ENCODE measurements around the gene KRT4. TPM values are rescaled to one million over a fixed set of nuclear protein-coding genes. Genes with fewer than 3 reads are reported as not detected.

KRT4 gene
- total and polyA plus RNA-seq, 2 experiments from 2014 or later: not detected

- Mint-ChIP-seq H3K4me3 (no peak overlapping the region), H3K4me1 (no peaks in the 10 kb centered on the region), H3K27me3 (ENCODE audit: insufficient read depth, low read depth, poor library complexity) (peaks cover 2% of the 10 kb centered on the region), H3K27ac (no peak overlapping the region), H3K9me3 (no peaks in the 10 kb centered on the region), H3K36me3 (ENCODE audit: low read depth) (no peaks in the 10 kb centered on the region)
- no peak for ATAC-seq
- Histone ChIP-seq H3K27ac (ENCODE audit: low read depth) (no peak overlapping the region), H3K4me1 (ENCODE audit: insufficient read depth) (no peaks in the 10 kb centered on the region), H3K79me2 (replicated peaks; ENCODE audit: insufficient read depth) (no peaks in the 10 kb centered on the region), H3K36me3 (ENCODE audit: insufficient read depth) (no peaks in the 10 kb centered on the region), H3K9me2 (ENCODE audit: insufficient read depth) (peaks cover 6% of the 10 kb centered on the region; the same call in 1 of the 2 replicates), H3K27me3 (ENCODE audit: insufficient read depth) (no peaks in the 10 kb centered on the region), H3F3A (replicated peaks; ENCODE audit: low read depth) (no peaks in the 10 kb centered on the region), H4K20me1 (replicated peaks; ENCODE audit: insufficient read depth) (no peaks in the 10 kb centered on the region), H2AFZ (no peak overlapping the region), H3K4me3 (no peak overlapping the region), H3K4me2 (no peak overlapping the region)
- no peak for DNase-seq (ENCODE audit: low spot score)
- TF ChIP-seq STAT1 (IDR thresholded peaks at IDR 0.05; ENCODE audit: unreplicated experiment) (no peak), POLR2AphosphoS5 (IDR thresholded peaks at IDR 0.05; ENCODE audit: low read depth) (no peak), EZH2phosphoT487 (IDR thresholded peaks at IDR 0.05; ENCODE audit: unreplicated experiment) (no peak), NANOG (IDR thresholded peaks at IDR 0.05; ENCODE audit: borderline replicate concordance) (no peak), ZNF114 (CRISPR knock-in tag; IDR thresholded peaks at IDR 0.05) (no peak), JUNB (IDR thresholded peaks at IDR 0.05; ENCODE audit: unreplicated experiment) (no peak), EZH2 (IDR thresholded peaks at IDR 0.05; ENCODE audit: low read depth, unreplicated experiment) (no peak), CREB1 (CRISPR knock-in tag; IDR thresholded peaks at IDR 0.05; ENCODE audit: low read depth) (no peak), ZNF331 (CRISPR knock-in tag; IDR thresholded peaks at IDR 0.05; ENCODE audit: low read depth) (no peak)
- TF ChIP-seq, protein P1, sequence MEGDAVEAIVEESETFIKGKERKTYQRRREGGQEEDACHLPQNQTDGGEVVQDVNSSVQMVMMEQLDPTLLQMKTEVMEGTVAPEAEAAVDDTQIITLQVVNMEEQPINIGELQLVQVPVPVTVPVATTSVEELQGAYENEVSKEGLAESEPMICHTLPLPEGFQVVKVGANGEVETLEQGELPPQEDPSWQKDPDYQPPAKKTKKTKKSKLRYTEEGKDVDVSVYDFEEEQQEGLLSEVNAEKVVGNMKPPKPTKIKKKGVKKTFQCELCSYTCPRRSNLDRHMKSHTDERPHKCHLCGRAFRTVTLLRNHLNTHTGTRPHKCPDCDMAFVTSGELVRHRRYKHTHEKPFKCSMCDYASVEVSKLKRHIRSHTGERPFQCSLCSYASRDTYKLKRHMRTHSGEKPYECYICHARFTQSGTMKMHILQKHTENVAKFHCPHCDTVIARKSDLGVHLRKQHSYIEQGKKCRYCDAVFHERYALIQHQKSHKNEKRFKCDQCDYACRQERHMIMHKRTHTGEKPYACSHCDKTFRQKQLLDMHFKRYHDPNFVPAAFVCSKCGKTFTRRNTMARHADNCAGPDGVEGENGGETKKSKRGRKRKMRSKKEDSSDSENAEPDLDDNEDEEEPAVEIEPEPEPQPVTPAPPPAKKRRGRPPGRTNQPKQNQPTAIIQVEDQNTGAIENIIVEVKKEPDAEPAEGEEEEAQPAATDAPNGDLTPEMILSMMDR (conservative IDR thresholded peaks at IDR 0.05; ENCODE audit: low read depth in 2 of 2): no peak
- TF ChIP-seq, protein P2, sequence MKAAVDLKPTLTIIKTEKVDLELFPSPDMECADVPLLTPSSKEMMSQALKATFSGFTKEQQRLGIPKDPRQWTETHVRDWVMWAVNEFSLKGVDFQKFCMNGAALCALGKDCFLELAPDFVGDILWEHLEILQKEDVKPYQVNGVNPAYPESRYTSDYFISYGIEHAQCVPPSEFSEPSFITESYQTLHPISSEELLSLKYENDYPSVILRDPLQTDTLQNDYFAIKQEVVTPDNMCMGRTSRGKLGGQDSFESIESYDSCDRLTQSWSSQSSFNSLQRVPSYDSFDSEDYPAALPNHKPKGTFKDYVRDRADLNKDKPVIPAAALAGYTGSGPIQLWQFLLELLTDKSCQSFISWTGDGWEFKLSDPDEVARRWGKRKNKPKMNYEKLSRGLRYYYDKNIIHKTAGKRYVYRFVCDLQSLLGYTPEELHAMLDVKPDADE (IDR thresholded peaks at IDR 0.05): no peak
- TF ChIP-seq, protein P3, sequence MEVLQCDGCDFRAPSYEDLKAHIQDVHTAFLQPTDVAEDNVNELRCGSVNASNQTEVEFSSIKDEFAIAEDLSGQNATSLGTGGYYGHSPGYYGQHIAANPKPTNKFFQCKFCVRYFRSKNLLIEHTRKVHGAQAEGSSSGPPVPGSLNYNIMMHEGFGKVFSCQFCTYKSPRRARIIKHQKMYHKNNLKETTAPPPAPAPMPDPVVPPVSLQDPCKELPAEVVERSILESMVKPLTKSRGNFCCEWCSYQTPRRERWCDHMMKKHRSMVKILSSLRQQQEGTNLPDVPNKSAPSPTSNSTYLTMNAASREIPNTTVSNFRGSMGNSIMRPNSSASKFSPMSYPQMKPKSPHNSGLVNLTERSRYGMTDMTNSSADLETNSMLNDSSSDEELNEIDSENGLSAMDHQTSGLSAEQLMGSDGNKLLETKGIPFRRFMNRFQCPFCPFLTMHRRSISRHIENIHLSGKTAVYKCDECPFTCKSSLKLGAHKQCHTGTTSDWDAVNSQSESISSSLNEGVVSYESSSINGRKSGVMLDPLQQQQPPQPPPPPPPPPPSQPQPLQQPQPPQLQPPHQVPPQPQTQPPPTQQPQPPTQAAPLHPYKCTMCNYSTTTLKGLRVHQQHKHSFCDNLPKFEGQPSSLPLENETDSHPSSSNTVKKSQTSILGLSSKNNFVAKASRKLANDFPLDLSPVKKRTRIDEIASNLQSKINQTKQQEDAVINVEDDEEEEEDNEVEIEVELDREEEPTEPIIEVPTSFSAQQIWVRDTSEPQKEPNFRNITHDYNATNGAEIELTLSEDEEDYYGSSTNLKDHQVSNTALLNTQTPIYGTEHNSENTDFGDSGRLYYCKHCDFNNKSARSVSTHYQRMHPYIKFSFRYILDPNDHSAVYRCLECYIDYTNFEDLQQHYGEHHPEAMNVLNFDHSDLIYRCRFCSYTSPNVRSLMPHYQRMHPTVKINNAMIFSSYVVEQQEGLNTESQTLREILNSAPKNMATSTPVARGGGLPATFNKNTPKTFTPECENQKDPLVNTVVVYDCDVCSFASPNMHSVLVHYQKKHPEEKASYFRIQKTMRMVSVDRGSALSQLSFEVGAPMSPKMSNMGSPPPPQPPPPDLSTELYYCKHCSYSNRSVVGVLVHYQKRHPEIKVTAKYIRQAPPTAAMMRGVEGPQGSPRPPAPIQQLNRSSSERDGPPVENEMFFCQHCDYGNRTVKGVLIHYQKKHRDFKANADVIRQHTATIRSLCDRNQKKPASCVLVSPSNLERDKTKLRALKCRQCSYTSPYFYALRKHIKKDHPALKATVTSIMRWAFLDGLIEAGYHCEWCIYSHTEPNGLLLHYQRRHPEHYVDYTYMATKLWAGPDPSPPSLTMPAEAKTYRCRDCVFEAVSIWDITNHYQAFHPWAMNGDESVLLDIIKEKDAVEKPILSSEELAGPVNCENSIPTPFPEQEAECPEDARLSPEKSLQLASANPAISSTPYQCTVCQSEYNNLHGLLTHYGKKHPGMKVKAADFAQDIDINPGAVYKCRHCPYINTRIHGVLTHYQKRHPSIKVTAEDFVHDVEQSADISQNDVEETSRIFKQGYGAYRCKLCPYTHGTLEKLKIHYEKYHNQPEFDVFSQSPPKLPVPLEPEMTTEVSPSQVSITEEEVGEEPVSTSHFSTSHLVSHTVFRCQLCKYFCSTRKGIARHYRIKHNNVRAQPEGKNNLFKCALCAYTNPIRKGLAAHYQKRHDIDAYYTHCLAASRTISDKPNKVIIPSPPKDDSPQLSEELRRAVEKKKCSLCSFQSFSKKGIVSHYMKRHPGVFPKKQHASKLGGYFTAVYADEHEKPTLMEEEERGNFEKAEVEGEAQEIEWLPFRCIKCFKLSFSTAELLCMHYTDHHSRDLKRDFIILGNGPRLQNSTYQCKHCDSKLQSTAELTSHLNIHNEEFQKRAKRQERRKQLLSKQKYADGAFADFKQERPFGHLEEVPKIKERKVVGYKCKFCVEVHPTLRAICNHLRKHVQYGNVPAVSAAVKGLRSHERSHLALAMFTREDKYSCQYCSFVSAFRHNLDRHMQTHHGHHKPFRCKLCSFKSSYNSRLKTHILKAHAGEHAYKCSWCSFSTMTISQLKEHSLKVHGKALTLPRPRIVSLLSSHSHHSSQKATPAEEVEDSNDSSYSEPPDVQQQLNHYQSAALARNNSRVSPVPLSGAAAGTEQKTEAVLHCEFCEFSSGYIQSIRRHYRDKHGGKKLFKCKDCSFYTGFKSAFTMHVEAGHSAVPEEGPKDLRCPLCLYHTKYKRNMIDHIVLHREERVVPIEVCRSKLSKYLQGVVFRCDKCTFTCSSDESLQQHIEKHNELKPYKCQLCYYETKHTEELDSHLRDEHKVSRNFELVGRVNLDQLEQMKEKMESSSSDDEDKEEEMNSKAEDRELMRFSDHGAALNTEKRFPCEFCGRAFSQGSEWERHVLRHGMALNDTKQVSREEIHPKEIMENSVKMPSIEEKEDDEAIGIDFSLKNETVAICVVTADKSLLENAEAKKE (CRISPR knock-in tag; IDR thresholded peaks at IDR 0.05): no peak
- TF ChIP-seq, protein P4, sequence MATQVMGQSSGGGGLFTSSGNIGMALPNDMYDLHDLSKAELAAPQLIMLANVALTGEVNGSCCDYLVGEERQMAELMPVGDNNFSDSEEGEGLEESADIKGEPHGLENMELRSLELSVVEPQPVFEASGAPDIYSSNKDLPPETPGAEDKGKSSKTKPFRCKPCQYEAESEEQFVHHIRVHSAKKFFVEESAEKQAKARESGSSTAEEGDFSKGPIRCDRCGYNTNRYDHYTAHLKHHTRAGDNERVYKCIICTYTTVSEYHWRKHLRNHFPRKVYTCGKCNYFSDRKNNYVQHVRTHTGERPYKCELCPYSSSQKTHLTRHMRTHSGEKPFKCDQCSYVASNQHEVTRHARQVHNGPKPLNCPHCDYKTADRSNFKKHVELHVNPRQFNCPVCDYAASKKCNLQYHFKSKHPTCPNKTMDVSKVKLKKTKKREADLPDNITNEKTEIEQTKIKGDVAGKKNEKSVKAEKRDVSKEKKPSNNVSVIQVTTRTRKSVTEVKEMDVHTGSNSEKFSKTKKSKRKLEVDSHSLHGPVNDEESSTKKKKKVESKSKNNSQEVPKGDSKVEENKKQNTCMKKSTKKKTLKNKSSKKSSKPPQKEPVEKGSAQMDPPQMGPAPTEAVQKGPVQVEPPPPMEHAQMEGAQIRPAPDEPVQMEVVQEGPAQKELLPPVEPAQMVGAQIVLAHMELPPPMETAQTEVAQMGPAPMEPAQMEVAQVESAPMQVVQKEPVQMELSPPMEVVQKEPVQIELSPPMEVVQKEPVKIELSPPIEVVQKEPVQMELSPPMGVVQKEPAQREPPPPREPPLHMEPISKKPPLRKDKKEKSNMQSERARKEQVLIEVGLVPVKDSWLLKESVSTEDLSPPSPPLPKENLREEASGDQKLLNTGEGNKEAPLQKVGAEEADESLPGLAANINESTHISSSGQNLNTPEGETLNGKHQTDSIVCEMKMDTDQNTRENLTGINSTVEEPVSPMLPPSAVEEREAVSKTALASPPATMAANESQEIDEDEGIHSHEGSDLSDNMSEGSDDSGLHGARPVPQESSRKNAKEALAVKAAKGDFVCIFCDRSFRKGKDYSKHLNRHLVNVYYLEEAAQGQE (IDR thresholded peaks at IDR 0.05; ENCODE audit: unreplicated experiment): no peak
These were observed 605 bp downstream of the KRT4 start for GRCh38 chr12:52813203-52813819.
